Endothelial cell of umbilical vein (primary cell): ENCODE measurements around the gene CHSY3. TPM values are rescaled to one million over a fixed set of nuclear protein-coding genes. Genes with fewer than 3 reads are reported as not detected.

Source experiments
- BruUV-seq: library from RNA; stranded (reverse); fragments of 400-500 nt; replicated peaks from 2 replicates; lab custom pipeline; 2021; lab: Mats Ljungman, UMichigan
- CTCF ChIA-PET: fragments of 300-600, 350-600 bp; sonication (Branson Sonifier 250); formaldehyde crosslinking; loops from one replicate; lab custom pipeline; 2021; ENCODE audit warnings: antibody characterized with exemption, inconsistent platforms; lab: Charles Lee
- POLR2A ChIA-PET: fragments of 300-600, 350-600 bp; sonication (Branson Sonifier 250); formaldehyde crosslinking; loops from one replicate; lab custom pipeline; 2021; ENCODE audit warnings: antibody characterized with exemption, inconsistent platforms; lab: Charles Lee
- DNase-seq: peaks from one replicate; pipeline ENCODE4 v3.0.0-alpha.2; 2011; ENCODE audit warnings: low read depth, low spot score
- FAIRE-seq: peaks from 2 replicates; lab custom pipeline; 2011; peaks lifted over from hg19 to GRCh38; lab: Jason Lieb, UNC
- H2AFZ ChIP-seq: 2 replicates; pipeline ENCODE4 v1.6.0; 2012; ENCODE audit warnings: low read depth, low read length, control low read depth, inconsistent platforms
- H3K27ac ChIP-seq: 2 replicates; pipeline ENCODE4 v1.5.1; 2011; ENCODE audit warnings: low read depth, mild to moderate bottlenecking, control low read depth, low read length, moderate library complexity; ENCODE audit not compliant: insufficient read depth
- H3K27me3 ChIP-seq, 2 experiments: 2 replicates each; pipeline versions ENCODE4 v1.6.0 to v1.6.1; 2011; ENCODE audit warnings: low read length in 2 of 2, mixed read lengths in 1 of 2; ENCODE audit not compliant: control insufficient read depth in 2 of 2, insufficient read depth in 2 of 2
- H3K36me3 ChIP-seq, 2 experiments: 2 replicates in 1 of 2; 3 replicates in 1 of 2; pipeline ENCODE4 v1.5.1; 2011; ENCODE audit warnings: low read length in 2 of 2, mild to moderate bottlenecking in 1 of 2, moderate library complexity in 1 of 2; ENCODE audit not compliant: control insufficient read depth in 2 of 2, insufficient read depth in 2 of 2; ENCODE audit errors: extremely low read depth in 1 of 2
- H3K4me1 ChIP-seq: 3 replicates; pipeline ENCODE4 v1.5.1; 2011; ENCODE audit warnings: mild to moderate bottlenecking, low read length; ENCODE audit not compliant: control insufficient read depth, insufficient read depth; ENCODE audit errors: extremely low read depth
- H3K4me2 ChIP-seq: 2 replicates; pipeline ENCODE4 v1.6.1; 2011; ENCODE audit warnings: low read length, control low read depth, mixed read lengths; ENCODE audit not compliant: insufficient read depth
- H3K4me3 ChIP-seq, 3 experiments: fragments of 200-600 bp in 1 of 3; sonication (generic), shearing (Covaris generic) in 1 of 3; replicated peaks in 1 of 3; 2 replicates each; pipeline ENCODE4 v1.5.1; 2011 to 2016; ENCODE audit warnings: control low read depth in 3 of 3, low read length in 3 of 3, mild to moderate bottlenecking in 2 of 3, inconsistent platforms in 1 of 3, low read depth in 1 of 3, moderate library complexity in 1 of 3; ENCODE audit not compliant: insufficient read depth in 1 of 3
- H3K79me2 ChIP-seq: 2 replicates; pipeline ENCODE4 v1.6.0; 2012; ENCODE audit warnings: low read length, inconsistent platforms; ENCODE audit not compliant: control insufficient read depth, insufficient read depth
- H3K9ac ChIP-seq: replicated peaks from 2 replicates; pipeline ENCODE3; 2011; ENCODE audit warnings: low read length, control low read depth; ENCODE audit not compliant: insufficient read depth; ENCODE audit errors: extremely low read depth
- H3K9me1 ChIP-seq: replicated peaks from 3 replicates; pipeline ENCODE4 v1.6.0; 2011; ENCODE audit warnings: mild to moderate bottlenecking, low read length; ENCODE audit not compliant: control insufficient read depth, insufficient read depth; ENCODE audit errors: extremely low read depth
- H3K9me3 ChIP-seq: replicated peaks from 2 replicates; pipeline ENCODE4 v1.5.1; 2012; ENCODE audit warnings: low read length, inconsistent platforms; ENCODE audit not compliant: control insufficient read depth, insufficient read depth
- H4K20me1 ChIP-seq: replicated peaks from 2 replicates; pipeline ENCODE3; 2011; ENCODE audit warnings: mild to moderate bottlenecking, low read length; ENCODE audit not compliant: control insufficient read depth, insufficient read depth; ENCODE audit errors: extremely low read depth
- CTCF ChIP-seq, 2 donors: IDR thresholded peaks; 1 replicate in 1 of 2; 2 replicates in 1 of 2; pipeline ENCODE4 v1.5.1; 2011; ENCODE audit warnings: low read length in 2 of 2, mild to moderate bottlenecking in 2 of 2, moderate library complexity in 2 of 2, control low read depth in 1 of 2, inconsistent platforms in 1 of 2, low read depth in 1 of 2; ENCODE audit not compliant: insufficient read depth in 1 of 2; ENCODE audit errors: extremely low read depth in 1 of 2
- EZH2 ChIP-seq: IDR thresholded peaks from 2 replicates; pipeline ENCODE4 v1.6.1; 2012; ENCODE audit warnings: borderline replicate concordance, low read depth, mild to moderate bottlenecking, moderate library complexity, low read length, inconsistent platforms; ENCODE audit not compliant: severe bottlenecking
- FOS ChIP-seq: IDR thresholded peaks from 2 replicates; pipeline ENCODE4 v1.6.1; 2011; ENCODE audit warnings: mild to moderate bottlenecking, low read length, moderate library complexity, borderline replicate concordance; ENCODE audit not compliant: insufficient read depth
- GATA2 ChIP-seq: IDR thresholded peaks from 2 replicates; pipeline ENCODE4 v1.7.0; 2011; ENCODE audit warnings: low read depth, mild to moderate bottlenecking, moderate library complexity, mixed read lengths, low read length; ENCODE audit not compliant: insufficient read length, insufficient read depth
- JUN ChIP-seq: IDR thresholded peaks from 2 replicates; pipeline ENCODE4 v1.6.1; 2011; ENCODE audit warnings: borderline replicate concordance, low read depth; ENCODE audit not compliant: insufficient read length, insufficient read depth
- MYC ChIP-seq: IDR thresholded peaks from one replicate; pipeline ENCODE4 v1.6.1; 2011; ENCODE audit warnings: mild to moderate bottlenecking, low read depth, low read length
- POLR2A ChIP-seq: IDR thresholded peaks from 2 replicates; pipeline ENCODE4 v1.6.1; 2012; ENCODE audit warnings: low read depth, mild to moderate bottlenecking, control low read depth, low read length
- POLR2AphosphoS5 ChIP-seq: IDR thresholded peaks from 2 replicates; pipeline ENCODE4 v1.6.1; 2012; ENCODE audit warnings: low read depth, mild to moderate bottlenecking, control low read depth, low read length, moderate library complexity; ENCODE audit not compliant: insufficient read depth
- dilution Hi-C: fragments of 300-500 bp; cut with MboI; formaldehyde crosslinking; loops from one replicate; pipeline ENCODE4 v1.15.0; 2019; ENCODE audit warnings: low sequenced_read_pairs; ENCODE audit not compliant: extremely low pct_ligation_motif_present
- intact Hi-C: fragments of 100-400 bp; cut with micrococcal nuclease; formaldehyde crosslinking; loops from one replicate; pipeline ENCODE4 v1.10.0; 2022
- polyA plus RNA-seq, 4 experiments: library from polyadenylated mRNA; depleted of rRNA in 3 of 4; stranded (reverse) in 3 of 4; unstranded in 1 of 4; fragments of >200 nt; gene quantifications; 2 replicates each; pipeline versions ENCODE4 v1.2.1 to v1.2.3, GENCODE V29; 2011 to 2012; ENCODE audit warnings: missing spikeins in 1 of 4
- total RNA-seq: library from RNA; stranded (reverse); gene quantifications from 2 replicates; pipeline ENCODE4 v1.2.3, GENCODE V29; 2021
- TF ChIP-seq, protein P1 (sequence below): IDR thresholded peaks from 2 replicates; pipeline ENCODE4 v1.6.1; 2011; ENCODE audit not compliant: insufficient read depth, insufficient read length

Gene CHSY3
- total and polyA plus RNA-seq, 2 donors (not counting 3 experiments of a cell fraction or from before 2014, with no cell fraction given), result 2.2 to 8.4 TPM

- H3K4me3 ChIP-seq, result no peak overlapping the region
- no peak overlapping the region for H3K27ac ChIP-seq
- H3K9me1 ChIP-seq, result no peaks in the 10 kb centered on the region
- intact Hi-C loops (loop anchor here (5.0 to 10.0 kb wide), 3 partner anchors 268 to 1311 kb away; no protein-coding TSS in a partner anchor), dilution Hi-C loops (no loop called here)
- no peak for TF ChIP-seq GATA2
- no peak for TF ChIP-seq CTCF (IDR thresholded peaks at IDR 0.05; ENCODE audit: extremely low read depth in 1 of 2, insufficient read depth in 1 of 2, low read depth in 1 of 2, low read length in 2 of 2)
- TF ChIP-seq POLR2AphosphoS5, result no peak
- TF ChIP-seq, protein P1, sequence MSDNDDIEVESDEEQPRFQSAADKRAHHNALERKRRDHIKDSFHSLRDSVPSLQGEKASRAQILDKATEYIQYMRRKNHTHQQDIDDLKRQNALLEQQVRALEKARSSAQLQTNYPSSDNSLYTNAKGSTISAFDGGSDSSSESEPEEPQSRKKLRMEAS, result no peak
- no peak for TF ChIP-seq JUN
- no peak for TF ChIP-seq POLR2A
- TF ChIP-seq MYC, result no peak
- TF ChIP-seq EZH2, result no peak
- no peak for TF ChIP-seq FOS
- no peaks in the 10 kb centered on the region for H3K36me3 ChIP-seq
- H4K20me1 ChIP-seq, result no peaks in the 10 kb centered on the region
- no peak overlapping the region for H2AFZ ChIP-seq
- no peaks in the 10 kb centered on the region for H3K79me2 ChIP-seq
- H3K27me3 ChIP-seq, result no peaks in the 10 kb centered on the region
- DNase-seq, result no peak
- CTCF ChIA-PET, result interaction anchor here (1.5 to 1.9 kb wide), 3 partner anchors 38 to 765 kb away, joined by 3 to 5 read pairs (median 4); no protein-coding TSS in a partner anchor
- no TSS peak for BruUV-seq
- POLR2A ChIA-PET, result no interaction called here
- no peaks in the 10 kb centered on the region for H3K9me3 ChIP-seq
- FAIRE-seq, result no peak
- no peak overlapping the region for H3K4me2 ChIP-seq
- H3K4me1 ChIP-seq, result no peaks in the 10 kb centered on the region
- no peak overlapping the region for H3K9ac ChIP-seq
Measured at GRCh38 chr5:130106480-130106879, 202.2 kb downstream of the CHSY3 start.
